Femur (tissue), 1 donor: Measurements from ENCODE around the gene P3H1.
"Not testable (repeated sequence)": the region's sequence is repeated elsewhere in the genome, so short reads cannot be mapped to it uniquely, and the experiment has no call there.

Source experiments
- DNase-seq: peaks from one replicate; pipeline ENCODE4 v3.0.0-alpha.2; 2017

The P3H1 gene

GRCh38 chr1:42769811-42770210 is 3.0 kb upstream of the P3H1 start:
- no peak for DNase-seq

GRCh38 chr1:42768172-42768571 is 1.3 kb upstream of the P3H1 start:
- DNase-seq: no peak

- DNase-seq: no peak
These were observed 727 bp upstream of the P3H1 start for GRCh38 chr1:42767510-42768000.

- DNase-seq: peak; percentile 79
These were observed 742 bp downstream of the P3H1 start for GRCh38 chr1:42765832-42766740.

- DNase-seq: no peak
These were observed 1.6 kb downstream of the P3H1 start for GRCh38 chr1:42765269-42765668.

- no peak for DNase-seq
These were observed 4.6 kb downstream of the P3H1 start for GRCh38 chr1:42762269-42762668.

- no peak for DNase-seq
These were observed 5.3 kb downstream of the P3H1 start for GRCh38 chr1:42761567-42761966.

- DNase-seq: no peak
These were observed 7.7 kb downstream of the P3H1 start for GRCh38 chr1:42759114-42759513.

GRCh38 chr1:42758641-42759040 is 8.2 kb downstream of the P3H1 start:
- no peak for DNase-seq

- DNase-seq: no peak
These were observed 8.9 kb downstream of the P3H1 start for GRCh38 chr1:42757892-42758275.

GRCh38 chr1:42756956-42757891 is 9.6 kb downstream of the P3H1 start:
- no peak for DNase-seq

GRCh38 chr1:42753070-42753469 is 13.8 kb downstream of the P3H1 start:
- DNase-seq: no peak

GRCh38 chr1:42752284-42752683 is 14.5 kb downstream of the P3H1 start:
- DNase-seq: no peak

GRCh38 chr1:42751511-42752070 is 15.2 kb downstream of the P3H1 start:
- DNase-seq: not testable (repeated sequence)

GRCh38 chr1:42750041-42750440 is 16.8 kb downstream of the P3H1 start:
- DNase-seq: no peak

GRCh38 chr1:42748461-42749410 is 18.1 kb downstream of the P3H1 start:
- DNase-seq: no peak

- no peak for DNase-seq
These were observed 18.8 kb downstream of the P3H1 start for GRCh38 chr1:42748021-42748420.

GRCh38 chr1:42747125-42747524 is 19.7 kb downstream of the P3H1 start:
- DNase-seq: no peak

- no peak for DNase-seq
These were observed 20.3 kb downstream of the P3H1 start for GRCh38 chr1:42746436-42747105.

GRCh38 chr1:42745851-42746250 is 21.0 kb downstream of the P3H1 start:
- no peak for DNase-seq

- DNase-seq: no peak
These were observed 22.7 kb downstream of the P3H1 start for GRCh38 chr1:42744148-42744413.
